Mucosa of descending colon (tissue), 3 donors: ENCODE data around the gene CBX4. TPM values are rescaled to one million over a fixed set of nuclear protein-coding genes. Genes with fewer than 3 reads are reported as not detected.
A peak's percentile ranks its signal among the peaks of the same experiment; 100 is the strongest.

Source experiments
- ATAC-seq: fragments of 200-7000 bp; cut with Tn5 transposase; one replicate; pipeline ENCODE4 v1.9.1; 2020; ENCODE audit warnings: mild to moderate bottlenecking, moderate library complexity
- DNase-seq, 3 donors: peaks; one replicate each; pipeline ENCODE4 v3.0.0-alpha.2; 2020
- H3K36me3 ChIP-seq: fragments of 200-600 bp; one replicate; pipeline ENCODE4 v1.8.0; 2021; ENCODE audit warnings: low read depth, mild to moderate bottlenecking
- H3K4me1 ChIP-seq: fragments of 200-600 bp; one replicate; pipeline ENCODE4 v1.8.0; 2021; ENCODE audit warnings: low read depth, mild to moderate bottlenecking
- H3K4me3 ChIP-seq: fragments of 200-600 bp; one replicate; pipeline ENCODE4 v1.8.0; 2021; ENCODE audit warnings: mild to moderate bottlenecking
- H3K9me3 ChIP-seq: fragments of 200-600 bp; one replicate; pipeline ENCODE4 v1.8.0; 2021; ENCODE audit warnings: mild to moderate bottlenecking
- intact Hi-C, 2 donors: fragments of 100-400 bp; cut with DNase I in 1 of 2; cut with micrococcal nuclease in 1 of 2; formaldehyde crosslinking; loops; one replicate each; pipeline versions ENCODE4 v1.11.0 to v1.11.1; 2022; cut with DNase I, micrococcal nuclease
- total RNA-seq, 3 donors: library from RNA; stranded (reverse); fragmentation: NEBNext Ultra II Directional in 2 of 3; extraction: Animal tissue kit (Norgen Biotek cat#: 25700) in 2 of 3; gene quantifications; one replicate each; pipeline versions ENCODE4 v1.2.1 to v1.2.4, GENCODE V29; 2021 to 2023
- TF ChIP-seq, protein P1 (sequence below): fragments of 200-600 bp; IDR thresholded peaks from one replicate; pipeline ENCODE4 v1.8.0; 2022; ENCODE audit warnings: antibody characterized with exemption, mild to moderate bottlenecking
- donor health status: DM: no; HTN: no; CAD: no; lungs with moderate emphysema.
- donor health status: DM: no; HTN: no; CAD: no.
- donor health status: DM: no; HTN: yes; CAD: no.

The CBX4 gene
- total RNA-seq, 3 donors from 2014 or later: 10.2 to 14.2 (median 13.2) TPM

DNA sequence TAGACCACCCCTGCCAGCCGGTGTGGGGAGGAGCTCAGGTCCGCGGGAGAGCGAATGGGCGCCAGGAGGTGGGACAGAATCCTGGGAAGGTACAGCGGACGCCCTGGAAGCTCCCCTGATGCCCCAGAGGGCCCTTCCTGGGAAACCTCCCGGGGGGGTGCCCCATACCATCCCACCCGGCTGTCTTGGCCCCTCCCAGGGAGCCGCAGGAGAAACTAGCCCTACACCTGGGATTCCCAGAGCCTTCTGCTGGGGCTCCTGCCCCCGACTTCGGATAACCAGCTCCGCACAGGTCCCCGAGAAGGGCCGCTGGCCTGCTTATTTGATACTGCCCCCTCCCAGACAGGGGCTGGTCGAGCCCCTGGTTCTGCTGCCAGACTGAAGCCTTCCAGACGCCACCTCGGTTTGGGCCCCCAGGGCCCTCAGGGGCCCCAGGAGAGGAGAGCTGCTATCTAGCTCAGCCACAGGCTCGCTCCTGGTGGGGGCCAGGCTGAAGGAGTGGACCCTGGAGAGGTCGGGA is 3.0 kb upstream of the CBX4 start:
- ATAC-seq: no peak
- no peaks in the 10 kb centered on the region for H3K36me3 ChIP-seq
- H3K9me3 ChIP-seq: no peaks in the 10 kb centered on the region
- intact Hi-C loops: loop anchor here in 1 of 2 donors (10.0 kb wide), 1 partner anchor 143 kb away; no protein-coding TSS in a partner anchor
- TF ChIP-seq, protein P1, sequence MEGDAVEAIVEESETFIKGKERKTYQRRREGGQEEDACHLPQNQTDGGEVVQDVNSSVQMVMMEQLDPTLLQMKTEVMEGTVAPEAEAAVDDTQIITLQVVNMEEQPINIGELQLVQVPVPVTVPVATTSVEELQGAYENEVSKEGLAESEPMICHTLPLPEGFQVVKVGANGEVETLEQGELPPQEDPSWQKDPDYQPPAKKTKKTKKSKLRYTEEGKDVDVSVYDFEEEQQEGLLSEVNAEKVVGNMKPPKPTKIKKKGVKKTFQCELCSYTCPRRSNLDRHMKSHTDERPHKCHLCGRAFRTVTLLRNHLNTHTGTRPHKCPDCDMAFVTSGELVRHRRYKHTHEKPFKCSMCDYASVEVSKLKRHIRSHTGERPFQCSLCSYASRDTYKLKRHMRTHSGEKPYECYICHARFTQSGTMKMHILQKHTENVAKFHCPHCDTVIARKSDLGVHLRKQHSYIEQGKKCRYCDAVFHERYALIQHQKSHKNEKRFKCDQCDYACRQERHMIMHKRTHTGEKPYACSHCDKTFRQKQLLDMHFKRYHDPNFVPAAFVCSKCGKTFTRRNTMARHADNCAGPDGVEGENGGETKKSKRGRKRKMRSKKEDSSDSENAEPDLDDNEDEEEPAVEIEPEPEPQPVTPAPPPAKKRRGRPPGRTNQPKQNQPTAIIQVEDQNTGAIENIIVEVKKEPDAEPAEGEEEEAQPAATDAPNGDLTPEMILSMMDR: no peak
- no peak overlapping the region for H3K4me3 ChIP-seq
- DNase-seq: peak in 1 of 3 donors; percentile 41
- H3K4me1 ChIP-seq: peaks cover 66% of the 10 kb centered on the region

DNA sequence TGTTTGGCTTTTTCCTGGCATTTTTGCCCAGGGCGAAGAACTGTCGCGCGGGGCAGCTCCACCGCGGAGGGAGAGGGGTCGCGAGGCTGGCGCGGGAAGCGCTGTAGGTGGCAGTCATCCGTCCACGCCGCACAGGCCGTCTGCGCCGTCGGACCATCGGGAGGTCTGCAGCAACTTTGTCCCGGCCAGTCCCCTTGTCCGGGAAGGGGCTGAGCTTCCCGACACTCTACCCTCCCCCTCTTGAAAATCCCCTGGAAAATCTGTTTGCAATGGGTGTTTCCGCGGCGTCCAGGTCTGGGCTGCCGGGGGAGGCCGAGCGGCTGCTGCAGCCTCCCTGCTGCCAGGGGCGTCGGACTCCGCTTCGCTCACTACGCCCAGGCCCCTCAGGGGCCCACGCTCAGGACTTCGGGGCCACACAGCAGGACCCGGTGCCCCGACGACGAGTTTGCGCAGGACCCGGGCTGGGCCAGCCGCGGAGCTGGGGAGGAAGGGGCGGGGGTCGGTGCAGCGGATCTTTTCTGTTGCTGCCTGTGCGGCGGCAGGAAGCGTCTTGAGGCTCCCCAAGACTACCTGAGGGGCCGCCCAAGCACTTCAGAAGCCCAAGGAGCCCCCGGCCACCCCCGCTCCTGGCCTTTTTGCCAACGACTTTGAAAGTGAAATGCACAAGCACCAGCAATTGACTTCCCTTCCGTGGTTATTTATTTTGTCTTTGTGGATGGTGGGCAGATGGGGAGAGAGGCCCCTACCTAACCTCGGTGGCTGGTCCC is 2.3 kb upstream of the CBX4 start:
- TF ChIP-seq, protein P1: no peak
- H3K9me3 ChIP-seq: no peaks in the 10 kb centered on the region
- intact Hi-C loops: loop anchor here in 1 of 2 donors (10.0 kb wide), 1 partner anchor 143 kb away; no protein-coding TSS in a partner anchor
- H3K4me3 ChIP-seq: no peak overlapping the region
- H3K4me1 ChIP-seq: peaks cover 73% of the 10 kb centered on the region
- ATAC-seq (no peak), DNase-seq (peak in 2 of 3 donors; percentile 22 to 43)
- H3K36me3 ChIP-seq: no peaks in the 10 kb centered on the region

DNA sequence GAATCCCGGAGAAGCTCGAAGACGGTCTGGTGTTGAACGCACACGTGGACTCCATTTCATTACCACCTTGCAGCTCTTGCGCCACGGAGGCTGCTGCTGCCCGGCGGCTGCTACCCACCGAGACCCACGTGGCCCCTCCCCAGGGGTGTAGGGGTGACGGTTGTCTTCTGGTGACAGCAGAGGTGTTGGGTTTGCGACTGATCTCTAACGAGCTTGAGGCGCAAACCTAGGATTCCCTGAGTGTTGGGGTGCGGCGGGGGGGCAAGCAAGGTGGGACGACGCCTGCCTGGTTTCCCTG is 1.7 kb upstream of the CBX4 start:
- H3K4me1 ChIP-seq: peaks cover 79% of the 10 kb centered on the region
- DNase-seq: peak in 1 of 3 donors; percentile 27
- H3K36me3 ChIP-seq: no peaks in the 10 kb centered on the region
- H3K4me3 ChIP-seq: no peak overlapping the region
- no peaks in the 10 kb centered on the region for H3K9me3 ChIP-seq
- ATAC-seq: no peak
- intact Hi-C loops: loop anchor here in 1 of 2 donors (10.0 kb wide), 1 partner anchor 144 kb away; no protein-coding TSS in a partner anchor
- TF ChIP-seq, protein P1: no peak

DNA sequence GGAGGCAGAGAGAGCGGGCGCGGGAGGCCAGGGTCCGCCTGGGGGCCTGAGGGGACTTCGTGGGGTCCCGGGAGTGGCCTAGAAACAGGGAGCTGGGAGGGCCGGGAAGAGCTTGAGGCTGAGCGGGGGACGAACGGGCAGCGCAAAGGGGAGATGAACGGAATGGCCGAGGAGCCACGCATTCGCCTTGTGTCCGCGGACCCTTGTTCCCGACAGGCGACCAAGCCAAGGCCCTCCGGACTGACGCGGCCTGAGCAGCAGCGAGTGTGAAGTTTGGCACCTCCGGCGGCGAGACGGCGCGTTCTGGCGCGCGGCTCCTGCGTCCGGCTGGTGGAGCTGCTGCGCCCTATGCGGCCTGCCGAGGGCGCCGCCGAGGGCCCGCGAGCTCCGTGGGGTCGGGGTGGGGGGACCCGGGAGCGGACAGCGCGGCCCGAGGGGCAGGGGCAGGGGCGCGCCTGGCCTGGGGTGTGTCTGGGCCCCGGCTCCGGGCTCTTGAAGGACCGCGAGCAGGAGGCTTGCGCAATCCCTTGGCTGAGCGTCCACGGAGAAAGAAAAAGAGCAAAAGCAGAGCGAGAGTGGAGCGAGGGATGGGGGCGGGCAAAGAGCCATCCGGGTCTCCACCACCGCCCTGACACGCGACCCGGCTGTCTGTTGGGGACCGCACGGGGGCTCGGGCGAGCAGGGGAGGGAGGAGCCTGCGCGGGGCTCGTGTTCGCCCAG is 1.2 kb upstream of the CBX4 start:
- ATAC-seq: no peak
- intact Hi-C loops: loop anchor here in 1 of 2 donors (10.0 kb wide), 1 partner anchor 144 kb away; no protein-coding TSS in a partner anchor
- Histone ChIP-seq H3K4me3 (no peak overlapping the region), H3K4me1 (peaks cover 84% of the 10 kb centered on the region), H3K9me3 (no peaks in the 10 kb centered on the region), H3K36me3 (no peaks in the 10 kb centered on the region)
- DNase-seq: peak; percentile 60 to 75 (median 69)
- TF ChIP-seq, protein P1: no peak

DNA sequence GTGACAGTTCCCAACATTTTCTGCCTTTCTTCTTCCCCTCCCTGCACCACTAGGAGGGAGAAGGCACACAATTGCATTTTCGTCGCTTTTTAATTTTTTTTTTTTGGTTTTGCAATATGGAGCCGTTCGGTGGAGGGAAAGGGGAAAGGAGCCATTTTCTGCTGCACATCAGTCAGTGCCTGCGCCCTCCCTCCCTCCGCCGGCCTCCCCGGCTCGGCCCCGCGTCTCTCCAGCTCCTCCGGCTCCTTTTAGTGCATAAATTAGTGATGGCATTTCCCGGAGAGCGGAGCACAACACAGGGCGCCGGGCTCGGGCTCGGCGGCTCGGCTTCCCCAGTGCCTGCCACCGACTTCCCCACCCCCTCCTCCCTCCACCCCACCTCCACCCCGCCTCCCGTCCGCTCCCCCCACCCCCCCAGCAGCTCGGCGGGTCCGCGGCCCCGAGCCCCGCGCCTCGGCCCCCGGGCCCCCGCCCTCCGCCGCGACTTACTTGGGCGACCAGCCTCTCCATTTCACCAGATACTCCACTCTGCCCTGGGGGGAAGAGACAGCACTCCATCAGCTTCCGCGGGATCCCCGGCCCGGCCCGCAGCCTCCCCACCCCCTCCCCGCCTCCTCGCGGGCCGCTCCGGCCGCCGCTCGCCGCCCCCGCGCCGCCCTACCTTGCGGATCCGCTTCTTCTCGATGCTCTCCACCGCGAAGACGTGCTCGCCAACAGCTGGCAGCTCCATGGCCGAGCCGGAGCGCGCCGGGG is 542 bp downstream of the CBX4 start:
- Histone ChIP-seq H3K4me1 (peaks cover 70% of the 10 kb centered on the region), H3K9me3 (no peaks in the 10 kb centered on the region), H3K36me3 (no peaks in the 10 kb centered on the region), H3K4me3 (peak overlapping the region; percentile 51)
- TF ChIP-seq, protein P1: no peak
- peak; percentile 58 to 80 (median 74) for DNase-seq
- intact Hi-C loops: no loop called here
- peak; percentile 3 for ATAC-seq
